NCI-H2107 treated with DMSO at 0.1 percent for 48 hours (cell line): Measurements from ENCODE around the gene WDR27.
"Not testable (repeated sequence)": the region's sequence is repeated elsewhere in the genome, so short reads cannot be mapped to it uniquely, and the experiment has no call there.

Experiments used
- DNase-seq: peaks from one replicate; lab custom pipeline; 2025; ENCODE audit not compliant: unreplicated experiment; lab: John Stamatoyannopoulos, UW

The WDR27 gene

GRCh38 chr6:169452117-169452868, 249.5 kb downstream of the WDR27 start:
- DNase-seq = no peak

DNA sequence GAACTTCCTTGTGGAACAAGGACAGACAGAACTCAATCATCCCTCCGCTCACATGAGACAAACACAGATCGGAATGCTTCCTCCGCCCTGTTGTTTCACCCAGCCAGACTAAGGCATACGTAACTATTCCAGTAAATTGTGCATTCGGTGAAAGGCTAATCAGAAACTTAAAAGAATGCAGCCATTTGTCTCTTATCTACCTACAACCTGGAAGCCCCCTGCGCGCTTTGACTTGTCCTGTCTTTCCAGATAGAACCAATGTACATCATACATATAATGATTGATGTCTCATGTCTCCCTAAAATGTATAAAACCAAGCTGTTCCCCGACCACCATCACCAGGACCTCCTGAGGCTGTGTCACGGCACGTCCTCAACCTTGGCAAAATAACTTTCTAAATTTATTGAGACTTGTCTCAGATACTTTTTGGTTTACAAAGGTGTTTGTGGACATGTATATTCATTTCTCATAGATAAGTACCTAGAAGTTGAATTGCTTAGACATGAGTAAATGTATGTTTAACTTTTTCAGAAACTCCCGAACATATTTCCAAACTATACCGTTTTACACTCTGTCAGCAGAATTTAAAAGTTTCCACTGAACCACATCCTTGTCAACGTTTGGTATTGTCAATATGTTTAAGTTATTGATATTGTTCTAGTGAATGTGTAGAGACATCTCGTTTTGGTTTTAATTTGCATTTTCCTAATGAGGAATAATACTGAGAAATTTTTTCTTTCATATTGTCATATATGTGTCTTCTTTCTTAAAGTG, 250.6 kb downstream of the WDR27 start:
- no peak for DNase-seq

GRCh38 chr6:169450097-169450496, 251.7 kb downstream of the WDR27 start:
- peak; percentile 31 for DNase-seq

DNA sequence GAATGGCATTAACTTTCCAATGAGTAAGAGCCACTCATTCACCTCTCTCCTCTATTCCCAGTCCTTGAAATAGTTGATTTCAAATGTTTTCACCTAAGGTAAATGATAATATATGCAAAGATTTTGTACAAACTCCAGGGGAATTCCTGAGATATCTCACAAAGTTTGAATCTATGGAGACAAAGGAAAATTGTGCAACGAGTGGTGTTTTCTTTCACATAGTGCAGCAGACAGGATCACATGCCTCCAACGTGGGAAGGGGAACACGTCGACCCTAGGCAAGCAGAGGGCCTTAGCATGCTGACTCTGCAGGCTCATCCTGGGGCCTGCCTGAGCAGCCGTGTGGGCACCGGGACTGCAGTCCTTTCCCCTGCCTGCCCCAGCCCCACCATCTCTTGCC, 252.6 kb downstream of the WDR27 start:
- no peak for DNase-seq

GRCh38 chr6:169445661-169446581, 255.9 kb downstream of the WDR27 start:
- peak; percentile 66 for DNase-seq

- no peak for DNase-seq
Observed at GRCh38 chr6:169445227-169445626, 256.6 kb downstream of the WDR27 start.

DNA sequence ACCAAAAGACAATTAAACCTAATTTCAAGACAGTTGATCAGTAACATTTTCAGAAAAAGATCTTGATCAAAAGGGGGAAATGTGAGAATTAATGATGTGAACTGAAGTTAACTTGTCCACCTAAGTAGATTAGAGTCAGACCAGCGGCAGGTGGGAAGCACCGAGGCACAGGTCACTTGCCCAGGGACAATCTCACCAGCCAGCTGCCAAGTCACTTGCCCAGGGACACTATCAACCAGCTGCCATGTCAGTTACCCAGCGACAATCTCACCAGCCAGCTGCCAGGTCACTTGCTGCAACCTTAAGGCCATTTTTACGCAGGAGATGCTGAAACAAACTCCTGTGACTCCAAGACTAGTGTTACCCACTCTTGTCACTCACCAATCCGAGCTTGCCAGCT, 260.5 kb downstream of the WDR27 start:
- no peak for DNase-seq

DNA sequence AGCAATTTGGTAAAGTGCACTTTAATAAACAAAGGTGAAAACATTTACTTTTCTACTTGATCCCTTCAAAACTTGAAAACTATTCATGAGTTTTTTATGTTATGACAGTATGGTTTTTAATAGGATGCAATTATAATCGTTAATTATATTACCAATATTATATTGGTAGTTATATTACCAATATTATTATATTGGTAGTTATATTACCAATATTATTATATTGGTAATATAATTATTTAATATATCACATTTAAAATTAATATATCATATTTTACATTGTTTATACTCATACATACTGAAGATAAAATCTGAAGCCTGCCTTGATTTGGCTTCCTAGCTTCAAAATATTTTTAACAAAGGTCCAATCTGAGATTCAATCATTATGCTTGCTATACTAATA, 262.1 kb downstream of the WDR27 start:
- DNase-seq = no peak

DNA sequence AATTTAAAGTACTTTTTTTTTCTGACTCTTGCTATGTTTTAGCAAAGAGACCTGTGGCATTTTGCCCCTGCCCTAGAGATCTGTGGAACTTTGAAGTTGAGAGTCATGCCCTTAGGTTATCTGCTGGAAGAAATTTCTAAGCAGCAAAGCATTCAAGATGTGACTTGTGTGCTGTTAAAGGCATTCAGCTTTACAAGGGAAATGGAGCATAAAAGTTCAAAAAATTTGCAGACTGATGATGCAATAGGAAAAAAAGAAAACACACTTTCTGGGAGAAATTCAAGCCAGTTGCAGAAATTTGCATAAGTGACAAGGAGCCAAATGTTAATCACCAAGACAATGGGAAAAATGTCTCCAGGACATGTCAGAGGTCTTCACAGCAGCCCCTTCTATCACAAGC, 267.3 kb downstream of the WDR27 start:
- not testable (repeated sequence) for DNase-seq

DNA sequence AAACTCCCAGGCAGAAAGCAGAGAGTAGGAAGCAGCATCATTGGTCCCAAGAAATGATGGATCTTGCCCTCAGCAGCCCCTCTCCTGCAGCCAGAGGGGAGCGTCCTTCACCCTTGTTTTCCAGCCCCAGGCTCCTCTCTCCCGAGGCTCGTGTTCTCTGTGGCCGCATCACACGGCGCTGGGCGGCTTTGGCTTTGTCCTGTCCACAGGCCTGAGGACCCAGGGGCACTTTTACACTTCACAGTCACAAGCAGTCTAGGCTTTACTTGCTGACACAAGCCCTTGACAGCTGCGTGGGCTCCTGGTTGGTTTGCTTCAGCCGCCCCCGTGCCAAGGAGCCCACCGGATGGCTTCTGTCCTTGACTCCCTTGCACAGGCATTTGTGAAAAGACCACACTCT, 272.8 kb downstream of the WDR27 start:
- no peak for DNase-seq

- no peak for DNase-seq
Observed at GRCh38 chr6:169428532-169428931, 273.3 kb downstream of the WDR27 start.

DNA sequence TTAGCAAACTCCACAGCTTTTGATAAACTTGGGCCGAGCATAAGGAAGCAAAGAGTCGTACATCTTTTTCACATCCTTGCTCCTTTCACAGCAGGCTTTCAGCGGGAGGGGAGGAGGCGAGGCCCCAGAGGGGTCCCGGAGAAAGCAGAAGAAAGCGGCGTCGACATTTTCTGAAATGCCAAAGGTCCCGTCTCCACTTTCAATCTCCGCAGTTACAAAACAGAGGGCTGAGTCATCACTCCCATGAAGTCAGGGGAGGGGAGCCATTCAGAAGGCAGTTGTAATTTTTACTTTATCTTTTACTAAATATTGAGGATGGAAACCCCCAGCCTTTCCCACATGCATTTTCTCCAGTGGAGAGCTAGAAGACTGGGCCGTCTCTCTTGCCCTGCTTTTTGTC, 274.0 kb downstream of the WDR27 start:
- no peak for DNase-seq

- no peak for DNase-seq
Observed at GRCh38 chr6:169426611-169427010, 275.2 kb downstream of the WDR27 start.

DNA sequence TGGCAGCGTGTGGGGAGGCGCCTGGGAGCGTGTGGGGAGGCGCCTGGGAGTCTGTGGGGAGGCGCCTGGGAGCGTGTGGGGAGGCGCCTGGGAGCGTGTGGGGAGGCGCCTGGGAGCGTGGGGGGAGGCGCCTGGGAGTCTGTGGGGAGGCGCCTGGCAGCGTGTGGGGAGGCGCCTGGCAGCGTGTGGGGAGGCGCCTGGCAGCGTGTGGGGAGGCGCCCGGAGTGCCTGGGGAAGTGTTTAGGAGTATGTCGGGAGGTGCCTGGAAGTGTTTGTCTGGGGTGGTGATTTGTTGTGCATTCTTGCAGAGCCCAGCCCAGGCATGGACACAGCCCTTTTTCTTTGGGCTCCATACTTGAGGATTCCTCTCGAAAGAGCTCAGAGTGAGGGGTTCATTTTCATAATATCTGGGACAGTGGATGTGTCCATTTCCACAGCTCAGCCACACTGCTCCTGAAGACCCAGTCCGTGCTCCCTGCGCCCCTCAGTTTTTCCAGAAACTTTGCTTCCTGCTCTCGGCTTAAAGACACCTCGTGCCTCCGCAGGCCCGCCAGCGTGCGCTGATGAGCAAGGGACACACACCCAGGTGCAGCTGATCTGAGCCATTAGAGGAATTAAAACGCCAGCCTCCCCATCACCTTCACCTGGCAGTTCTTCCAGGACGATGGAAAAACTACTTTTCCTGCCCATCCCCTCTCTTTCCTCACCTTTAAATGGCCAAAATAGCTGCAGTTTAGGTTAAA, 276.0 kb downstream of the WDR27 start:
- DNase-seq = no peak

GRCh38 chr6:169424821-169425240, 277.0 kb downstream of the WDR27 start:
- no peak for DNase-seq

GRCh38 chr6:169424149-169424804, 277.6 kb downstream of the WDR27 start:
- DNase-seq = no peak

GRCh38 chr6:169421586-169422264, 280.1 kb downstream of the WDR27 start:
- DNase-seq = no peak

DNA sequence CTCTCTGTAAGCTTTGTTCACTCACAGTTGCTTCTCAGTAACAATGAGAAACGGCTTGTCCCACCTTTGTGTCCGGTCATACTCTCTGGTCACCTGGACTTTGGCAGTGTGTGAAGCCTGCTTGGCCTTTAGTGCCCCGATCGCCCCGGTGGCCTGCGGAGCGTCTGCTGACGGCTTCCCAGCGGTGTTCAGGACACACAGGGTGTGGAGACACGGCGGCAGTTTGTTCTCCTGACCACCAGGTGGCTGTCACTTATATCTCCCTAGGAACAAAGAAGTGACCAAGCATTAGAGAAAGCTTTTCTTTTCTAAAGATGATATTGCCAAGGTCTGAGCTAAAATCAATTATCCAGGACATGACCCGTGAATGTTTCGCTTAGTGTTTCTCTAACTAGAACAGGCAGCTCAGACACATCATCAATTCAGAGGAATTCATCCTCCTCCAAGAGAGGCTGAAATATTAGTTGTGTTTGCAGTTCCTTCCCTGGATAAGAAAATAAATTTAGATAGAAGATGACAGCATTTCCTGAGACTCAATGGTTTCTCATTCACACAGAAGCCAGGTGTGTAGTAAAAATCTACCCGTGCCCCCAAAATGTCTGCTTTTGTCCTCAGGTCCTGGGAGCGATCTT, 280.8 kb downstream of the WDR27 start:
- DNase-seq = no peak

DNA sequence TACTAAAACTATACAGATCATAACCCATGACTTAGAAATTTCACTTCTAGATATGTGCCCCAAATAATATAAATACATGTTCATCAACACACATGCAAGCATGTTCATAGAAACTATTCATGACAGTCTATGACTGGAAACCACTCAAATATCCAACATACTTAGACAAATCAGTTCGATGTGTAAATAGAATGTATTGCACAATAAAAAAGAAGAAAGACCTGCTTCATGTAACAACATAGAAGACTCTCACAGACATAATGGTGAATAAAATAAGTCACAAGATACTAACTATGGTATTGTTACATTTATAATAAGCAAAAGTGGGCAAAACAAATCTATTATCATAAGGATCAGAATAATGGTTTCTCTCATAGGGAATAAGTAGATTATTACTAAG, 284.7 kb downstream of the WDR27 start:
- DNase-seq = no peak
